NT2/D1 (cell line): Measurements from ENCODE around the gene CENPX.

Experiments
- YY1 ChIP-seq: IDR thresholded peaks from 2 replicates; pipeline ENCODE4 v1.6.1; 2011; ENCODE audit not compliant: insufficient read length, insufficient read depth
- ZNF274 ChIP-seq: IDR thresholded peaks from 2 replicates; pipeline ENCODE4 v1.6.1; 2011; ENCODE audit warnings: mild to moderate bottlenecking, low read depth, low read length

DNA sequence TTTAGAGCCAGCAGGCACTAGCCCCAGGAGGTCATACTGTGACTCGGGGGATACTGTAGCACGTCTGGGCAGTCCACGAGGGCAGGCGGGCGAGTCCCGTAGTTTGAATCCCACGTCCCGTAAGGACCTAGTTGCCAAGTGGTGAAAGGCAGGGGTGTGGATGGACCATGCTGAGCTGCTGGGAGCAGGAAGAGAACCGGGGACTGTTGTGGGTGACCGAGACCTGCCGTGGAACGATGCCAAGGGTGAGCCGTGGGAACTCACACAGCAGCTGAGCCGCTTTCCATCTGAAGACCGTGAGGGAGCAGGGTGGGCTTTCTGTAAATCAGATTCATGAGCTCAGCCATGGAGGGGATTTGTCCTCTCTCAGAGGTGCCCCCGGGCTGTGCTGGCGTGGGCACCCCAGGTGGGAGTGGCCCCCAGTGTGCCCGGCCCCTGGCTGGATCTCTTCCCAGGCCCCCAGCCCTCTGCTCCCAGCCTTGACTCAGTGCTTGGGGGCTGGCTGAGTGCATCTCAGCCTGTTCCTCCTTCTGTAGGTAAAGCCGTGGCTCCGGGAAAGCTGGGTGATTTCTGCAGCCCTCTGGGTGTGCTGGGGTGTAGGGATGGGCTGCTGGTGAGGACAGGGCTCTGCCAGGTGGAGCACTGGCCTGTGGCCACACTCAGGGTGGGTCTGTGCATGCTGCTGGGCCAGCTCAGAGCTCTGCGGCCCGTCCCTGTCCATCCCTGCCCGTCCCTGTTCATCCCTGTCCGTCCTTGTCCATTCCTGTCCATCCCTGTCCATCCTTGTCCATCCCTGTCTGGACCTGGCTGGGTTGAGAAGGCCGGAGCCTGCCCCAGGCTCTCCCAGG is 31.6 kb downstream of the CENPX start:
- TF ChIP-seq YY1 (no peak), ZNF274 (no peak)
